Calu3 (cell line): Measurements from ENCODE around the gene IER2. TPM values are rescaled to one million over a fixed set of nuclear protein-coding genes. Genes with fewer than 3 reads are reported as not detected.

Experiments
- BruUV-seq: library from RNA; stranded (reverse); fragments of 400-500 nt; replicated peaks from 2 replicates; lab custom pipeline; 2021; lab: Mats Ljungman, UMichigan
- CTCF ChIA-PET: fragments of 300-600 bp; sonication (Branson Sonifier 250); formaldehyde crosslinking; loops from one replicate; lab custom pipeline; 2022; ENCODE audit warnings: antibody characterized with exemption; lab: Charles Lee
- DNase-seq: peaks from one replicate; pipeline ENCODE4 v3.0.0; 2022
- H3K27ac Mint-ChIP-seq: one replicate; pipeline ENCODE4 v1.8.0; 2022; ENCODE audit warnings: mixed read lengths; ENCODE audit not compliant: unreplicated experiment
- H3K27me3 Mint-ChIP-seq: one replicate; pipeline ENCODE4 v1.8.0; 2022; ENCODE audit warnings: mixed read lengths; ENCODE audit not compliant: unreplicated experiment
- H3K36me3 Mint-ChIP-seq: one replicate; pipeline ENCODE4 v1.8.0; 2022; ENCODE audit warnings: mild to moderate bottlenecking, moderate library complexity, mixed read lengths; ENCODE audit not compliant: insufficient read depth, unreplicated experiment
- H3K4me1 Mint-ChIP-seq: one replicate; pipeline ENCODE4 v1.8.0; 2022; ENCODE audit warnings: mild to moderate bottlenecking, low read depth, mixed read lengths; ENCODE audit not compliant: unreplicated experiment
- H3K4me3 Mint-ChIP-seq: one replicate; pipeline ENCODE4 v1.8.0; 2022; ENCODE audit warnings: mild to moderate bottlenecking, low read depth, moderate library complexity, mixed read lengths; ENCODE audit not compliant: unreplicated experiment
- H3K9me3 Mint-ChIP-seq: one replicate; pipeline ENCODE4 v1.8.0; 2022; ENCODE audit warnings: low read depth, mixed read lengths; ENCODE audit not compliant: unreplicated experiment
- CTCF ChIP-seq: fragments of 200-600 bp; IDR thresholded peaks from one replicate; pipeline ENCODE4 v1.8.0; 2022; ENCODE audit warnings: antibody characterized with exemption; ENCODE audit not compliant: unreplicated experiment
- intact Hi-C: fragments of 100-400 bp; cut with micrococcal nuclease; formaldehyde crosslinking; loops from one replicate; pipeline ENCODE4 v1.10.0; 2022; ENCODE audit not compliant: unreplicated experiment
- total RNA-seq: library from RNA; stranded (reverse); gene quantifications from 2 replicates; pipeline ENCODE4 v1.2.3, GENCODE V29; 2022

Gene IER2
- total RNA-seq, 1 experiment from 2014 or later, result 96.3 TPM

GRCh38 chr19:13153569-13154240 is 3.5 kb downstream of the IER2 start:
- TSS peak; percentile 17 for BruUV-seq
- peak overlapping the region; percentile 100 for H3K27ac Mint-ChIP-seq
- CTCF ChIA-PET, result interaction anchor here (0.7 to 1.5 kb wide), 2 partner anchors 9 to 476 kb away, joined by 3 to 5 read pairs; no protein-coding TSS in a partner anchor
- intact Hi-C loops, result no loop called here
- H3K4me3 Mint-ChIP-seq, result peak overlapping the region; percentile 94
- DNase-seq, result no peak
- peaks cover 15% of the 10 kb centered on the region for H3K27me3 Mint-ChIP-seq
- no peaks in the 10 kb centered on the region for H3K9me3 Mint-ChIP-seq
- peaks cover 78% of the 10 kb centered on the region for H3K36me3 Mint-ChIP-seq
- peaks cover 14% of the 10 kb centered on the region for H3K4me1 Mint-ChIP-seq
- TF ChIP-seq CTCF, result no peak

GRCh38 chr19:13154241-13154778 is 4.1 kb downstream of the IER2 start:
- Mint-ChIP-seq H3K9me3 (no peaks in the 10 kb centered on the region), H3K36me3 (peaks cover 72% of the 10 kb centered on the region), H3K27ac (peak overlapping the region; percentile 97), H3K4me3 (peak overlapping the region; percentile 94), H3K27me3 (peaks cover 15% of the 10 kb centered on the region), H3K4me1 (peaks cover 14% of the 10 kb centered on the region)
- no TSS peak for BruUV-seq
- intact Hi-C loops, result no loop called here
- TF ChIP-seq CTCF, result no peak
- CTCF ChIA-PET, result interaction anchor here (1.0 kb wide), 1 partner anchor 106 kb away, joined by 5 read pairs; no protein-coding TSS in a partner anchor
- DNase-seq, result no peak

GRCh38 chr19:13154911-13155471 is 4.8 kb downstream of the IER2 start:
- peaks cover 66% of the 10 kb centered on the region for H3K36me3 Mint-ChIP-seq
- TF ChIP-seq CTCF, result no peak
- no peaks in the 10 kb centered on the region for H3K9me3 Mint-ChIP-seq
- peak; percentile 89 for DNase-seq
- CTCF ChIA-PET, result interaction anchor here (0.5 to 1.2 kb wide), 5 partner anchors 12 to 1785 kb away, joined by 3 to 5 read pairs (median 4); no protein-coding TSS in a partner anchor
- peaks cover 15% of the 10 kb centered on the region for H3K27me3 Mint-ChIP-seq
- peak overlapping the region; percentile 97 for H3K27ac Mint-ChIP-seq
- intact Hi-C loops, result no loop called here
- peaks cover 14% of the 10 kb centered on the region for H3K4me1 Mint-ChIP-seq
- BruUV-seq, result no TSS peak
- H3K4me3 Mint-ChIP-seq, result peak overlapping the region; percentile 94

- peak overlapping the region; percentile 97 for H3K27ac Mint-ChIP-seq
- intact Hi-C loops, result no loop called here
Observed at GRCh38 chr19:13155472-13156359, 5.5 kb downstream of the IER2 start.

More at GRCh38 chr19:13155472-13156359, 5.5 kb downstream of the IER2 start:
- CTCF ChIA-PET, result interaction anchor here (0.5 to 1.2 kb wide), 5 partner anchors 11 to 1786 kb away, joined by 3 to 5 read pairs (median 4); no protein-coding TSS in a partner anchor
- Mint-ChIP-seq H3K4me1 (peaks cover 14% of the 10 kb centered on the region), H3K36me3 (peaks cover 58% of the 10 kb centered on the region), H3K9me3 (no peaks in the 10 kb centered on the region), H3K27me3 (peaks cover 15% of the 10 kb centered on the region), H3K4me3 (peak overlapping the region; percentile 94)
- DNase-seq, result peak; percentile 85
- no TSS peak for BruUV-seq
- TF ChIP-seq CTCF, result no peak
